HL-60 (cell line): Measurements from ENCODE around the gene TBC1D5.

ENCODE experiments used
- GABPA ChIP-seq: IDR thresholded peaks from 2 replicates; pipeline ENCODE4 v1.6.1; 2012; ENCODE audit warnings: low read depth
- POLR2AphosphoS5 ChIP-seq: IDR thresholded peaks from 2 replicates; pipeline ENCODE4 v1.6.1; 2012; ENCODE audit warnings: low read depth

DNA sequence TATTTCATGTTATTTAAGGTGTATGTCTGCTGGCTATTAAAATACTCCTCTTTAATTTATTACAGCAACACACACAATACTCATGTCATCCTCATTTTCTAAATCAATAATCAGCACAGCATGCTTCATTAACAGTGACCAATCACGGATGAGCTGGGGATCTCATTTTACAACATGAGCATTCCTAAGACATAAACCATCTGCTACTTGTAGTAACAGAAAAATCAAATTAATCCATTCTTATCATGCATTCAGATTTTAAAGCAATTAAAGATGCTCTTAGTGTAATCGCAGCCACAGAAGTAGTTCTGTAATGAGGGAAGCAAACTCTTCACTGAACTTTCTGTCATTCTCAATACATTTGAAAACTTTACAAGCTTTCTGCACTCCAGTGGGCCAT, 191.1 kb downstream of the TBC1D5 start:
- no peak for TF ChIP-seq POLR2AphosphoS5
- TF ChIP-seq GABPA, result no peak
